SK-N-DZ (cell line): ENCODE results near the gene HBZ.
"Not testable (repeated sequence)": the region's sequence is repeated elsewhere in the genome, so short reads cannot be mapped to it uniquely, and the experiment has no call there.

ENCODE experiments used
- DNase-seq: peaks from one replicate; pipeline ENCODE4 v3.0.0-alpha.2; 2015; ENCODE audit warnings: low spot score

The HBZ gene

DNA sequence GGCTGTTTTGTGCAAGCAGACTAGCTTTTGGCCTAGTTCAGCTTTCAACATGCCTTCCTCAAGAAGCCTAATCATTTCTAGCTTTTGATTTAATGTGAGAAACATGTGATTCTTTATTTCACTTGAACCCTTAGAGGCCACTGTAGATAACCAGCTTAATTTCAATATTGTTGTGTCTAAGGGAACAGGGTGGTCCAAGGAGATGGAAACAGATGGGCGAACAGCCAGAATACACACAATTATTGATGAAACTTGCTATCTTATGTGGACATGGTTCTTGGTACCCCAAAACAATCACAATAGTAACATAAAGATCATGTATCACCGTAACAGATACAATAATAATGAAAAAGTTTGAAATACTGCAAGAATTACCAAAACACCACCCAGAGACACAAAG lies 18.7 kb upstream of the HBZ start:
- DNase-seq: no peak

DNA sequence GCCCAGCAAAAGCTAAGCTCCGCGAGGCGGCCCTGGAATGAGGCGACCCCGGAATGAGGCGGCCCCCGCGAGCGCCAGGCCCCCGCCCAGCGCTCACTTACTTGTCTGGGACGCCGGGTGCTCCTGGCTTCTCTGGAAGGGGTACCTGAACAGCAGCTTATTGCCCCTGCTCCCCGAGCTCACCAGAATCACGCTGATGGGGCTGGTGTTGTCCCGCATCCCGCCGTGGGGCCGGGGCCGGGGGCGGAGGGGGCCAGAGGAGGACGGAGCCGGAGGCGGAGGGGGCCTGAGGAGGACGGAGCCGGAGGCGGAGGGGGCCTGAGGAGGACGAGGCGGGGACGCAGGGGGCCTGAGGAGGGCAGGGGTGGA lies 14.4 kb upstream of the HBZ start:
- DNase-seq: peak; percentile 46

DNA sequence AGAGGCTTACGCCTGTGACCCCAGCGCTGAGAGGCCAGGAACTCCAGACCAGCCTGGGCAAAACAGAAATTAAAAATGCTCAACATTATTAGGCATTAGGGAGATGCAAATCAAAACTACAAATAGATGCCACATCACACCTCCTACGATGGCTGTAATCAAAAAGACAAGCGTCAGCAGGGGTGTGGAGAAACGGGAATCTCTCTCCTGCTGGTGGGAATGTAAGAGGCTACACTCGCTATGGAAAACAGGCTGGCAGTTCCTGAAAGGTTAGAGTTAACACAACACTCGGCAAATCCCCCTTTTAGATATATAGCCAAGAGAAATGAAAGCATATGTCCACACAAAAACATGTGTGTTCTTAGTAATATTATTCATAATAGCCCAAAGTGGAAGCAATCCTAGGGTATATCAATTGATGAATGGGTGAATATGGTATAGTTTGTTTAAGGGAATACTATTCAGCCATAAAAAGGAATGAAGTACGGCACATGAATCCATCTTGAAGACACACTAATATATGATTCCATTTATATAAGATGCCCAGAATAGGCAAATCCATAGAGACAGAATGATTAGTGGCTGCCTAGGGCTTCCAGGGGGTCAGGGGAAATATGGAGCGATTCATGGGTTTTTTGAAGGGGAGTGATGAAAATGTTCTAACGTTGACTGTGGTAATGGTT lies 12.1 kb upstream of the HBZ start:
- no peak for DNase-seq

DNA sequence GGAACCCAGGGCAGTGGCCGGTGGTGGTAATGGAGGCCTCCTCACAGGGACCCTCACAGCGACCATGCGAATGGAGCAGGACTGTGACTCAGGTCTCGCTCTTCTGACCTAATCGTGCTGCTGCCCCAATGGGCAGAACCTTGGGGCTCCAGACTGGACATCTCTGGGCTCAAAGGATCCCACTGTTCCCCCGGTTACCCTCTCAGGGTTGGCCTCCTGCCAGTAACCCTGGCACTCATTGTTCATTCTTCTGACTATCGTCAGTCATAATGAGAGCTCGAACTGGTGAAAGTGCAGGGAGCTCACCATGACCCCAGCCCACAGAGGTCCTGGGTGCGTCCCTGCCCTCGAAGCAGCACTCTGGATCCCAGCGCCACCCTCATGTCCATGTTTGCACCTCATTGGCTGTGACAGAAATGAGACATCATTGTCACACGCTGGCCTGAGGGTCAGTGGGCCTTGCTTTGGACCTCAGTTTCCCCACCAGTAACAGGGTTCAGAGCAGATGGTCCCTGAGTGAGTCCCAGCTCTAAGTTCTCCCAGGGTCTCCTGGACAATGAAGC lies 10.0 kb upstream of the HBZ start:
- DNase-seq: no peak

DNA sequence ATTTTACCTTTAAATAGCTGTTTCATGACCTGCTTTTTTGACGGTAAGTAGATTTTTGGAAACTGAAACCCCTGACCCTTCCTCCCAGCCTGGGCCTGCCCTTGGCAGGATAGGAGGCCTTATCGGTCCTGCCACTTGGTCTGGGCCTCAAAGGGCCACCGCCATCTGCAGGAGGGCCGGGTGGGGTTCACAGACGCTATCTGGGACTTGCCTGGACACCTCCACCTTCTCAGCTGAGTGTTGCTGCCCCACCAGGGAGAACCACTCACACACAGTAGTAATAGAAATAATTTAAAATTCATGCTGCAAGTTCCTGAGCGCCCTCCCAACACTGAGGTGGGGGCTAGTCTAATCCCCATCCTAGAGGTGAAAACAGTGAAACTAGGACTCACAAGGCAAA lies 9.4 kb upstream of the HBZ start:
- no peak for DNase-seq

DNA sequence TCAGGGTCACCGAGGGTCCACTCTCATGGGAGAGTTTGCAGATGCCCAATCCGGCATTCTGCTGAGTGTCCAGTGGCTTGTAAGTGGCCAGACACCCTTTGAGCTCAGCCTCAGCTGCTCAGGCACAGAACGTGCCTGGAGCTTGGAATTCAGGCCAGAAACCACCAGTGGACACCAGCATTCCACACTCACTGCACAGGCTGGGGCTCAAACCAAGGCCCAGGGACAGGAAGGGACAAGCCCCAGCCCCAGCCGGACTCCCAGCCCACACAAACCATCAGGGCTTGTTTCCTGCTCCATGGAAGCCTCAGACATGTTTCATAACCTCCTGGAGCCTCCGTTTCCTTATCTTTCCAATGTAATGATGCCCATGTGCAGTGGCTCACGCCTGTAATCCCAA lies 9.0 kb upstream of the HBZ start:
- no peak for DNase-seq

DNA sequence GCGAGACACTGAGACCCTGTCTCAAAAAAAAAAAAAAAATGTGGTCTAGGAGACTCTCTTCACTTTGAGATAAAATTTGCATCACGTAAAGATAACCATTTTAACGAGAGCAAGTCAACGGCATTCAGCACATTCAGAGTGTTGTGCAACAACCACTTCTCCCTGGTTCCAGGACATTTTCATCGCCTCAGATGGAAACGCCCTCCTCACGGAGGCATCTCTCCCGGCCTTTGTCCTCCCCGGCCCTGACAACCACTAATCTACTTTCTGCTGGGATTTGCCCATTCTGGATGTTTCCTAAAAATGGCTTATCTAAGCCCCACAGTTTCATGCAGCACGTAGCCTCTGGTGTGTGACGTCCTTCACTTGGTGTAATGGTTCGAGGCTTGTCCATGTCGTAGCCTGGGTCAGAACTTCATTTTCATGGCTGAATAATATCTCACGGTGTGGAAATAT lies 7.6 kb upstream of the HBZ start:
- DNase-seq: no peak

DNA sequence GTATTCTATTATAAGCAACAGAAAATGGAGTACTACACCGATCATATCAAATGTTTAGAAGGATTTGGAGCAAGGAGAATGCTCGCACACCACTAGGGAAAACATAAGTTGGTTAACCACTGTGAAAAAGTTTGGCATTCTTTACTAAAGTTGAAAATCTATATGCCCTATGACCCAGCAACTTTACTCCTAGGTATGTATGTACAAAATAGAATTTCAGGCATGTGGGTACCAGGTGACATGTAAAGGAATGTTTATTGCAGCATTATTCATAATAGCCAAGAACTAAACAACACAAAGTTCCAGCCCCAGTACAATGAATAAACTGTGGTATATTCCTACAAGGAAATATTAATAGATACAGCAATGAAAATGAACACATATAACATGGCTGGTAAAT lies 5.8 kb upstream of the HBZ start:
- no peak for DNase-seq

DNA sequence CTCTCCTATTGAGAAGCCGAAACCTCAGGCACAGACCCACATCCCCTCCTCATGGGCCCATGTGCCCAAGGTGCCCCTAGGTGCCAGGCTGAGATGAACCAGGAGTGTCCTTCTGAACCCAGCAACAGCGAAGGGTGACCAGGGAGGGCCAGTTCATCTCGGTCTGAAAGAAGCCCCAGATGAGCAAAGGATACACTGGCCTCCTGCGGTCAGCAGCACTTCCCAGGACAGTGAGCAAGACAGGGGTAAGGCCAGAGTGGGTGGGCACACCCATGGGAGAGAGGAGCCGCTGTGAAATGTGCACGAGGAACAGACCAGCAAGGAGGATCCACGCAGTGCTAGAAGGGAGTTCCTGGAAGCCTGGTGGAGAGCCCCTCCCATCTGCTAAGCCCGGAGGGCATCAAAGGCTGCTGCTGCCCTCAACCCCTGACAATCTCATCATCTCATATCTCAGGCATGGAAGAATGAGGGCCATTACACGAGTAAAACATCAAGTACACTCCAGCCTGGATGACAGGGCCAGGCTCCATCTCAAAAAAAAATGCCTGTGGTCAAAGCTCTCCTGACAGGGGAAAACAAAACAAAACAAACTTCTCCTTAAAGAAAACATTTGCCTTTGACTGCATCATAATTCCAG lies 3.3 kb upstream of the HBZ start:
- DNase-seq: no peak

DNA sequence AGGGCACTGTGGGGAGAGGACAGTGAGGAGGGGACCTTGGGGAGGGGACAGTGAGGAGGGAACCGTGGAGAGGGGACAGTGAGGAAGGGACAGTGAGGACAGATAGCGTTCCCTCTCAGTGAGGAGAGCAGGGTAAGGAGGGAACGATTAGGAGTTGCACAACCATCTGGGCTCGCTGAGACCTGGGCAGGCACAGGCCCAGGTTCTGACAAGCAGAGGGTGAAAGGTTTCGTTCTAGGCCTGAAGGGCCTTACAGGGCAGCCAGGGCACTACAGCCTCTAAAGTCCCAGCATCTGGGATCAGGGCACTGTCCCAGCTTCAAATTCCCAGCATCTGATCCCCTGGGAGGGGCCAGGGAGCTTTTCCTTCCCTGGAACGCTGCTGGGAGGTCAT lies 681 bp downstream of the HBZ start:
- DNase-seq: not testable (repeated sequence)

DNA sequence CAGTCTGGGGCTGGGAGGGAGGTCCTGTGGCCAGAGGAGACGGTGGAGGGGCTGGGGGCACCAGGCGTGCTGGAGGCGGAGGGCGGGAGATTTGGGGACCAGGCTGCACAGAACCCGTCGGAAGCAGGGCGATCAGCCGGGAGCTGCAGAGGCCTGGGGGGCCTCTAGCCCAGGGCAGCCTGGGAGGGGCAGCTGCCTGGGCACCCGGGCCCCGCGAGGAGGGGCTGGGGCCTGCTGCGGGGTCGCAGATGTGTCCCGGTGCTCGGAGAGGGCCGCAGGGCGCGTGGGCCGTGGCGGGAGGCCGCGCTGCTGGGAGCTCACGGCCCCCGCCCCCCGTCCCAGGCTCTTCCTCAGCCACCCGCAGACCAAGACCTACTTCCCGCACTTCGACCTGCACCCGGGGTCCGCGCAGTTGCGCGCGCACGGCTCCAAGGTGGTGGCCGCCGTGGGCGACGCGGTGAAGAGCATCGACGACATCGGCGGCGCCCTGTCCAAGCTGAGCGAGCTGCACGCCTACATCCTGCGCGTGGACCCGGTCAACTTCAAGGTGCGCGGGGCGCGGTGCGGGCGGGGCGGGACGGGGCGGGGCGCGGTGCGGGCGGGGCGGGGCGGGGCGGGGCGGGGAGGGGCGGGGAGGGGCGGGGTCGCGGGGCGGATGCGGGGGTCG lies 1.2 kb downstream of the HBZ start:
- not testable (repeated sequence) for DNase-seq

DNA sequence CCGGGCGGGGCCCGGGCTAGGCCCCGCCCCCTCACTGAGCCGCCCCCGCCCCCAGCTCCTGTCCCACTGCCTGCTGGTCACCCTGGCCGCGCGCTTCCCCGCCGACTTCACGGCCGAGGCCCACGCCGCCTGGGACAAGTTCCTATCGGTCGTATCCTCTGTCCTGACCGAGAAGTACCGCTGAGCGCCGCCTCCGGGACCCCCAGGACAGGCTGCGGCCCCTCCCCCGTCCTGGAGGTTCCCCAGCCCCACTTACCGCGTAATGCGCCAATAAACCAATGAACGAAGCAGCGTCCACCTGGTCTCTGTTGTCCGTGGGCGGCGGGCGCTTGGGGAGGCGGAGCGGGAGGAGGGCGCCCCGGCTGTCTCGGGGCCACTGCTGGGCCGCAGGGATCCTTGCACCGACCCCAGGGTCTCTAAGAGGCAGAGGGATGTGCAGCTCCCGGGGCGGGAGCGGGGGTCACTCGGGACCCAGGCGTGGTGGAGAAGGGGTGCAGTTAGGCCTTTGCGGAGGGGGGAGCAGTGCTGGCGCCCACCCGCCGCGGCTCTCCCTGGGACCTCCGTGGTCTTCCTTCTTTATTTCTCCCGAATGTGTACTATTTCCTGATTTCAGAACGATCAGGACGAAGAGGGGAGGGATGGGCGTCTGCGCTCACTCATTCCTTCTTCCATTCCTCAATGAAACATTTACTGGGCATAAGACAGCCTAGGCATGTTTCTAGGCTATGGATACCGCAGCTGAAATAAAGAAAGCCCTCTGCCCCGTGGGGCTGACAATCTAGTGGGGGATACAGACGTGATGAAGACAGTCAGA lies 2.0 kb downstream of the HBZ start:
- DNase-seq: peak; percentile 49

DNA sequence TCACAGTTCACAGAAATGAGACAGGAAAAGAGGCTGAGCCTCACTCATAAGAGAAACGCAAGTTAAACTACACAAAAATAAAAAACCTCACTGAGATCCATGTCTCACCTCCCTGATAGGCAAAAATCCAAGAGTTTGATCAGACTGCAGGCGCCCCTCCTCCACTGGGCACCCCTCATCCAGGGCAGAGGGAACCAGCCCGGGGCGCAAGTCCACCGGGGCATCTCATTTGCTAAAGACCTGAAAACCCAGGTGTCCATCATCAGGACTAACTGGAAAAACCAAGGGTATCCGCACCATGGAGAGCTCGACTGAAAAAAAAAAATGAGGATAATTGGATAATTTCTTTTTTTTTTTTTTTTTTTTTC lies 2.6 kb downstream of the HBZ start:
- no peak for DNase-seq

DNA sequence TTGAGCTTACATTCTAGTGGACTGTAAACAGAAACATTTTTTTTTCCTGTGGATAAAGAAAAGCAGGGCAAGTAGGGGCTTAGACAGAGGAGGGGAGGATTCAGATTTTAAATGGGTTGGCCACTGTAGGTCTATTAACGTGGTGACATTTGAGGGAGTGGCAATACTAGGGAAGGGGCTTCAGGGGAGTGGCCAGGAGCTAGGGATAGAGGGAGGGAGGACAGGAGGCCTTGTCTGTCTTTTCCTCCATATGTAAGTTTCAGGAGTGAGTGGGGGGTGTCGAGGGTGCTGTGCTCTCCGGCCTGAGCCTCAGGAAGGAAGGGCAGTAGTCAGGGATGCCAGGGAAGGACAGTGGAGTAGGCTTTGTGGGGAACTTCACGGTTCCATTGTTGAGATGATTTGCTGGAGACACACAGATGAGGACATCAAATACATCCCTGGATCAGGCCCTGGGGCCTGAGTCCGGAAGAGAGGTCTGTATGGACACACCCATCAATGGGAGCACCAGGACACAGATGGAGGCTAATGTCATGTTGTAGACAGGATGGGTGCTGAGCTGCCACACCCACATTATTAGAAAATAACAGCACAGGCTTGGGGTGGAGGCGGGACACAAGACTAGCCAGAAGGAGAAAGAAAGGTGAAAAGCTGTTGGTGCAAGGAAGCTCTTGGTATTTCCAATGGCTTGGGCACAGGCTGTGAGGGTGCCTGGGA lies 6.8 kb downstream of the HBZ start:
- no peak for DNase-seq

DNA sequence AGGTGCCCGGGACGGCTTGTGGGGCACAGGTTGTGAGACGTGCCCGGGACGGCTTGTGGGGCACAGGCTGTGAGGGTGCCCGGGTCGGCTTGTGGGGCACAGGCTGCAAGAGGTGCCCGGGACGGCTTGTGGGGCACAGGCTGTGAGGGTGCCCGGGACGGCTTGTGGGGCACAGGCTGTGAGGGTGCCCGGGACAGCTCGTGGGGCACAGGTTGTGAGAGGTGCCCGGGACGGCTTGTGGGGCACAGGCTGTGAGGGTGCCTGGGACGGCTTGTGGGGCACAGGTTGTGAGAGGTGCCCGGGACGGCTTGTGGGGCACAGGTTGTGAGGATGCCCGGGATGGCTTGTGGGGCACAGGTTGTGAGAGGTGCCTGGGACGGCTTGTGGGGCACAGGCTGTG lies 7.8 kb downstream of the HBZ start:
- DNase-seq: not testable (repeated sequence)

DNA sequence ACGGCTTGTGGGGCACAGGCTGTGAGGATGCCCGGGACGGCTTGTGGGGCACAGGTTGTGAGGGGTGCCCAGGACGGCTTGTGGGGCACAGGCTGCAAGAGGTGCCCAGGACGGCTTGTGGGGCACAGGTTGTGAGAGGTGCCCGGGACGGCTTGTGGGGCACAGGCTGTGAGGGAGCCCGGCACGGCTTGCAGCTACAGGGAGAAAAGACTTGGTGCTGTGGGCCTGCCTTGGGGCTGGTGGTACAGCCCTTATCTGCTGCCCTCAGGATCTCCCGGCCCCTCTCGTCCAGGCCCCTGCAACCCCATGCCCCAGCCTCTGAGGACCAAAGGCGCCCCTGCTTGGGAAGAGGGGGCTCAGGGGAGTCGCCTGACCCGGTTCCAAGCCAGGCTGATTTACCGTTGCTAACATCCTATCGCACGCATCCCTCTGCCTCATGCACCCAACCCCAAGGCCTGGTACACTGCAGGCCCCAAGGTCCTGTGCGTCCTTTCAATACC lies 8.3 kb downstream of the HBZ start:
- DNase-seq: no peak

DNA sequence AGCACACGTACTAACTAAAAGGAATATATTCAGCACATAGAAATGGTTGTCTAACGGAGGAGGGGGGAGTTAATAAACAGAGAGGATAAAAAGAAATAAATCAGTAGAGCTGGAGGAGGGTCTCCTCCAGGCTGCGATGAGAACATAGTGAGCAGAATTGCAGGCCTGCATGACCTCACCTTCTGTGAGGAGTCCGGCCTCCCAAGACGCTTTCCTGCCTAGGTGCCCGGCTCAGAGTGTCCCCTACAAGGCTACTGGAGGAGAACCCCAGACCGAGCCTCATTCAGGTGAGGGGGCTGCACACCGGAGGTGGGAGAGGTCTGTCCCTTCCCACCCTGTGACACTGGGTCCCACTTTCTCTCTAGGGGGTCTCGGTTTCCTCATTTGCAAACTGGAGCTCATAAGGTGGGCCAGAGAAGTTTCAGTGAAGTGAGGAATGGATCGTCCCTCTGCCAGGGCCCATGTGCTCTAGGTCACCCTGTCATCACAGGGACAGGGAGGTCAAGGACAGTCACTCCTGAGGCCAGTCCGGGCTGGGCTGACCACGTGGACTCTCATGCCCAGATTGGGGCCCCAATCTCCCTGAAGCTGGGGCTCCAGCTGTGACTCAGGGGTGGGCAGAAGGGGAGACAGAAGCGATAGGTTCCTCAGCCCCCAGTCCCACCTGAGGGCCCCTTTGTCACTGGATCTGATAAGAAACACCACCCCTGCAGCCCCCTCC lies 10.0 kb downstream of the HBZ start:
- DNase-seq: no peak

DNA sequence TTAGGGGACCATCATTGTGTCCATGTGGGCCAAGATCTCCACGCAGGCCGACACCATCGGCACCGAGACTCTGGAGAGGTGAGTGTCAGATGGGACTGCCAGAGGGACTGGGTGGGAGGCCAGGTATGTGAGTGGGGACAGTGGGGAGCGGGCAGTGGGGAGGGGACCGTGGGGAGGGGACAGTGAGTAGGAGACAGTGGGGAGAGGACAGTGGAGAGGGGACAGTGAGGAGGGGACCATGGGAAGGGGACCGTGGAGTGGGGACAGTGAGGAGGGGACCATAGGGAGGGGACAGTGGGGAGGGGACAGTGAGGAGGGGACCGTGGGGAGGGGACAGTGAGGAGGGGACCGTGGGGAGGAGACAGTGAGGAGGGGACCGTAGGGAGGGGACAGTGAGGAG lies 10.7 kb downstream of the HBZ start:
- not testable (repeated sequence) for DNase-seq

DNA sequence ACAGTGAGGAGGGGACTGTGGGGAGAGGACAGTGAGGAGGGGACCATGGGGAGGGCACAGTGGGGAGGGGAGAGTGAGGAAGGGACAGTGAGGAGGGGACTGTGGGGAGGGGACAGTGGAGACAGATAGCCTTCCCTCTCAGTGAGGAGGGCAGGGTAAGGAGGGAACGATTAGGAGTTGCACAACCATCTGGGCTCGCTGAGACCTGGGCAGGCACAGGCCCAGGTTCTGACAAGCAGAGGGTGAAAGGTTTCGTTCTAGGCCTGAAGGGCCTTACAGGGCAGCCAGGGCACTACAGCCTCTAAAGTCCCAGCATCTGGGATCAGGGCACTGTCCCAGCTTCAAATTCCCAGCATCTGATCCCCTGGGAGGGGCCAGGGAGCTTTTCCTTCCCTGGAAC lies 11.3 kb downstream of the HBZ start:
- not testable (repeated sequence) for DNase-seq

DNA sequence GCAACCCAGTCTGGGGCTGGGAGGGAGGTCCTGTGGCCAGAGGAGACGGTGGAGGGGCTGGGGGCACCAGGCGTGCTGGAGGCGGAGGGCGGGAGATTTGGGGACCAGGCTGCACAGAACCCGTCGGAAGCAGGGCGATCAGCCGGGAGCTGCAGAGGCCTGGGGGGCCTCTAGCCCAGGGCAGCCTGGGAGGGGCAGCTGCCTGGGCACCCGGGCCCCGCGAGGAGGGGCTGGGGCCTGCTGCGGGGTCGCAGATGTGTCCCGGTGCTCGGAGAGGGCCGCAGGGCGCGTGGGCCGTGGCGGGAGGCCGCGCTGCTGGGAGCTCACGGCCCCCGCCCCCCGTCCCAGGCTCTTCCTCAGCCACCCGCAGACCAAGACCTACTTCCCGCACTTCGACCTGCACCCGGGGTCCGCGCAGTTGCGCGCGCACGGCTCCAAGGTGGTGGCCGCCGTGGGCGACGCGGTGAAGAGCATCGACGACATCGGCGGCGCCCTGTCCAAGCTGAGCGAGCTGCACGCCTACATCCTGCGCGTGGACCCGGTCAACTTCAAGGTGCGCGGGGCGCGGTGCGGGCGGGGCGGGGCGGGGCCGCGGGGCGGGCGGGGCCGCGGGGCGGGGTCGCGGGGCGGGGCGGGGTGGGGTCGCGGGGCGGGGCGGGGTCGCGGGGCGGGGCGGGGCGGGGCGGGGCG lies 11.8 kb downstream of the HBZ start:
- not testable (repeated sequence) for DNase-seq
